ENCODE data around the gene STRN.
"Not testable (repeated sequence)": the region's sequence is repeated elsewhere in the genome, so short reads cannot be mapped to it uniquely, and the experiment has no call there.

STRN gene

GRCh38 chr2:36912695-36913094 is 53.6 kb downstream of the STRN start:
- peak; percentile 47 for DNase-seq (ENCODE audit: low spot score)

DNA sequence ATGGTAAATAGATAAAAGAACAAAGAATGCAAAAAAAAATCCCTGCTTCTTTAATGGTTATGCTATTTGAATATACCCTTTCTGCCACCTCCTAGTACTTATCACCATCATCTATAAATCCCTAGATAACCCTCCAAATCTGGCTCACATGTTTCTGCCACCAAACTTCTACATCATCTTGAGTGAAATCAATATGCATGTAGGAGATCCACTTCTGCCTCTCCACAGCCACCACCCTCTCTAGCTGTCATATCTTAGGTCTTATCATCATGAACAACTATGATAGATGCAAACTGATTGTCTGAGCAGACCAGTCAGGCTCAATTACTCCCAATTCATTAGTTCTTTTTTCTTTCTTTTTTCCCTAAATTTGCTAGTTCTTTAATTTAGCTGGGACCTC is 55.3 kb downstream of the STRN start:
- DNase-seq (ENCODE audit: low spot score): no peak

DNA sequence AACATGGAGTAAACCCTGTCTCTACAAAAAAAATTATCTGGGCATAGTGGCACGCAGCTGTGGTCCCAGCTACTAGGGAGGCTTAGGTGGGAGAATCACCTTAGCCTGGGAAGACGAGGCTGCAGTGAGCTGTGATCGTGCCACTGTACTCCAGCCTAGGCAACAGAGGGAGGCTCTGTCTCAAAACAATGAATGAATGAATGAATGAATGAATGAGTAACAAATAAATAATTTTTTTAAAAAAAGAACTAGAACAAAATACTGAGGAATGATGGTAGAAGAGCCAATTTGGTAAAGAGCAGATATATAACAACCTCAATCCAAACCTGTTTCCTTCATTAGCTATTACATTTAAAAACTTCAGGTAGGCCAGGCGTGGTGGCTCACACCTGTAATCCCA is 60.1 kb downstream of the STRN start:
- DNase-seq (ENCODE audit: low spot score): no peak

- no peak for DNase-seq (ENCODE audit: low spot score)
Measured at GRCh38 chr2:36904636-36905035, 61.7 kb downstream of the STRN start.

DNA sequence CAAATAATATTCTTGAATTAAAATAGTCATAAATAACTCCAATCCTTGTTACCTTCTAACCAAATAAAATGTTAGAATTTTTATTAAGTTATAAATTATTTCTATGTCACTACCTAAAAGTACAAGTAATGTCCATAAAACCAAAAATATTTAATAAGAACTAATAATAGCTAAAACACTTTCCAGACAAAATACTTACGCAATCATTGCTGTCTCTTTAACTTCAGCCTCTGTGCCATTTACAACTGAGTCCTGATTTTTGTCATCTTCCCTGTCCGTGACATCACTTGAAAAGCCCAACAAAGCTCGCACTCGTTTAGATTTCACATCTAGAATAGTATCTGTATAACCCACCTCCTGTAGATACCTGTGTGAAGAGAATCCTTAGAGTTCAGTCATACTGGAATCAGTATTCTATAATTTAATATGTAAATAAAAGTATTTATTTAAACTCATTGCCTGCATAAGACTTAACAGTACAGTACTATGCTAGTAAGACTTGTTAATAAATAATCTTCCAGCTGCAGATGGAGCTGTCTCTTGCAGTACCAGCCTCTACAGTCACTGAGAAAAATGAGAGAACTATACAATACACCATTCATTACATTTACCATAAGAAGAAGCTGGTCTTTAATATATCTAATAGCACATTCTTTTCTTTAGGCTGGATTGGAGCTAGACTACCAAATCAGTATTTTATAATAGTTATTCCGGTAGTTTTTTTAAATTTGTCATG is 63.8 kb downstream of the STRN start:
- DNase-seq (ENCODE audit: low spot score): no peak

- no peak for DNase-seq (ENCODE audit: low spot score)
Measured at GRCh38 chr2:36892805-36893204, 73.5 kb downstream of the STRN start.

- DNase-seq (ENCODE audit: low spot score): peak; percentile 74
Measured at GRCh38 chr2:36889795-36890194, 76.5 kb downstream of the STRN start.

DNA sequence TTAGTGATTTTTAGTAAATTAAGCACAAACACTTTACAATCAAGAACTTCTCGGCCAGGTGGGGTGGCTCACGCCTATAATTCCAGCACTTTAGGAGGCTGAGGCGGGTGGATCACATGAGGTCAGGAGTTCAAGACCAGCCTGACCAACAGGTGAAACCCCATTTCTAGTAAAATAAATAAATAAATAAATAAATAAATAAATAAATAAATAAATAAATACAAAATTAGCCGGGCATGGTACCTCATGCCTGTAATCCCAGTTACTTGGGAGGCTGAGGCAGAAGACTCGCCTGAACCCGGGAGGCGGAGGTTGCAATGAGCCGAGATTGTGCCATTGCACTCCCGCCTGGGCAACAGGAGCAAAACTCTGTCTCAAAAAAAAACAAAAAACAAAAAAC is 79.2 kb downstream of the STRN start:
- DNase-seq (ENCODE audit: low spot score): not testable (repeated sequence)

GRCh38 chr2:36886664-36887063 is 79.7 kb downstream of the STRN start:
- no peak for DNase-seq (ENCODE audit: low spot score)

DNA sequence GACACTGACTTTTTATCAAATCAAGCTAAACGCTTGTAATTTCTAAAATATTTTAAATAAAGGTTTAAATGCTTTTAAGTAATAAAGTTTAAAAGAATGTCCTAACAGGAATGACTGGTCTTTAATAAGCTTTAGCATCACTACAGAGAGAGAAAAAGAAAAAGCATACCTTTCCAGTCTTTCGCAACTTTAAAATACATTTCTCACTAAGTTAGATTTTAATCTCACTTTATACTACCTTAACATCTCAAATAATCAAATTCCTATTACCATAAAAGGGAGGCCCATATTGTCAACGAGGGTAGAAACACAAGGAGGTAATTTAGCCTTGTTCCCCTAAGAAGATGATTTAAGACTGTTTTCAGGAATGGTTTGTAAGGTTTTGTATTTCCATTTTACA is 80.7 kb downstream of the STRN start:
- no peak for DNase-seq (ENCODE audit: low spot score)

DNA sequence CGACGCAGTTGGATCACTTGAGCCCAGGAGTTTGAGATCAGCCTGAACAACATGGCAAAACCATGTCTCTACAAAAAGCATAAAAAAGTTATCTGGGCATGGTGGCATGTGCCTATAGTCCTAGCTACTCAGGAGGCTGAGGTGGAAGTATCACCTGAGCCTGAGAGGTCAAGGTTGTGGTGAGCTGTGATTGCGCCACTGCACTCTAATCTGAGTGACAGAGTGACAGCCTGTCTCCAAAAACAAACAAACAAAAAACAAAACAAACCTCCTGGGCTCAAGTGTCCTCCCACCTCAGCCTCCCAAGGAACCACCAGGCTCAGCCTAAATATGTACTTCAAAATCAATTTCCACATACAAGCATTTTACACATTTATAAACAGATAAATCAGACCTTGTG is 83.8 kb downstream of the STRN start:
- no peak for DNase-seq (ENCODE audit: low spot score)

- no peak for DNase-seq (ENCODE audit: low spot score)
Measured at GRCh38 chr2:36881816-36882215, 84.5 kb downstream of the STRN start.

- DNase-seq (ENCODE audit: low spot score): no peak
Measured at GRCh38 chr2:36878429-36878828, 87.9 kb downstream of the STRN start.

DNA sequence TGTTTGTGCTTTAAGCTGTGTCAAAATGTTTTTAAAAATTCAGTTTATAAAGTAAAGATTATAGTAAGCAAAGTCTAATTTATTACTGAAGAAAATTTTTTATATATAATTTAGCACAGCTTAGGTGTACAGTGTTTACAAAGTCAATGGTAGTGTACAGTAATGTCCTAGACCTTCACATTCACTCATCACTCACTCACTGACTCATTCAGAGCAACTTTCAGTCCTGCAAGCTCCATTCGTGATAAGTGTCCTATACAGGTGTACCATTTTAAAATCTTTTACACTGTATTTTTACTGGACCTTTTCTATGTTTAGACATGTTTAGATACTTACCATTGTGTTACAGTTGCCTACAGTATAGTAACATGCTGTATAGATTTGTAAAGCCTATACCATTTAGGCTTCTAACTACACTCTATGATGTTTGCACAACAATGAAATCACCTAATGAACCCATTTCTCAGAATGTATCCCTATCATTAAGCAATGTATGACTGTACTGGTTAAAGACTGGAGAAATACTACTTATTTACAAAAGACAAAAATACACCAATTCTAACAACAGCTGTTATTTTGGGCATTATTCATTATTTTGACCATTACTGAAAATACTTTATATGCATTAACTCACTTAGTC is 95.1 kb downstream of the STRN start:
- no peak for DNase-seq (ENCODE audit: low spot score)

GRCh38 chr2:36869606-36870005 is 96.7 kb downstream of the STRN start:
- no peak for DNase-seq (ENCODE audit: low spot score)

DNA sequence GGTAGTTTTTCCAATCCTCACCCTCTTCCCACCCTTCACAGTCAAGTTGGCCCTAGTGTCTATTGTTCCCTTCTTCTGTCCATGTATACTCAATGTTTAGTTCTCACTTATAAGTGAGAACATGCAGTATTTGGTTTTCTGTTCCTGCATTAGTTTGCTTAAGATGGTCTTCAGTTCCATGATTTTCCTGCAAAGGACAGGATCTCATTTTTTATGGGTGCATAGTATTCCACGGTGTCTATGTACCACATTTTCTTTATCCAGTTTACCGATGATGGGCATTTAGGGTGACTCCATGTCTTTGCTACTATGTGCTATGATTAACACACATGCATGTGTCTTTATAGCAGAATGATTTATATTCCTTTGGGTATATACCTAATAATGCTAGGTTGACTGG is 104.4 kb downstream of the STRN start:
- DNase-seq (ENCODE audit: low spot score): no peak

DNA sequence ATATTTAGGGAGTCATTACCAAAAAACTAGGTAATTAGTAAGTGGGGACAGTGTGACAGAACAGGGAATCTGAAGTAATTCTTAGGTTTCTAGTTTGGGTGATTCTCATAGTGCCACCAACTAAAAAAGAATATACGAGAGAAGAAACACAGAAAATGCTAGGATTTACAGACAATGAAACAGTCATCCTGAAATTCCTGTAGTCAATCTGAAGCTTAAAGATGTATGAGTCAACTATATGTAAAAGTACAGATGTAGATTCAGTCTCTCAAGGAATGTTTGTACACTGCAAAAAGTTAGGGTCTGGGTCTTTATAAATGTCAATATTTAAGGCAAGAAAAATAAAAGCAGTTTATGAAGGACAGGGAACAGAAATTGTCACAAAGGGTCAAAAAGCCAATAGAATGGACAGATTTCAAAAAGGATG is 107.0 kb downstream of the STRN start:
- no peak for DNase-seq (ENCODE audit: low spot score)

GRCh38 chr2:36858551-36859365 is 107.6 kb downstream of the STRN start:
- no peak for DNase-seq (ENCODE audit: low spot score)

DNA sequence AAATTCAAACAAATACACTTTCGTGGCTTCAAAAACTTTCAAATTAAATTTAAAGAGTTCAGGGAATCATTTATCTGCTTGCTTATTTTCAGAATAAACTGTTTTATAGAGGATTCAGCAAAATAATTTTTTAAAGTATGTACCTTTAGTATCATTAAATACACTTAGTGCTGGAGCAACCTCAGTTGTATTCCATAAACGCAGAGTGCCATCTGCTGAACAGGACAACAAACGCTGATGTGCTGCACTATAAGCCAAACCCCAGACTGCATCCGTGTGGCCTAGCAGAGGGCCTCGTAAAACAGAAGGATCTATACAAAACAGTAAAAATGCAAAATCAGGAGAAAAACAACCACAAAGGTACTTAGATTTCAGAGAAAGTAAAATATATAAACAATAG is 108.6 kb downstream of the STRN start:
- no peak for DNase-seq (ENCODE audit: low spot score)

GRCh38 chr2:36855429-36855828 is 110.9 kb downstream of the STRN start:
- DNase-seq (ENCODE audit: low spot score): no peak

DNA sequence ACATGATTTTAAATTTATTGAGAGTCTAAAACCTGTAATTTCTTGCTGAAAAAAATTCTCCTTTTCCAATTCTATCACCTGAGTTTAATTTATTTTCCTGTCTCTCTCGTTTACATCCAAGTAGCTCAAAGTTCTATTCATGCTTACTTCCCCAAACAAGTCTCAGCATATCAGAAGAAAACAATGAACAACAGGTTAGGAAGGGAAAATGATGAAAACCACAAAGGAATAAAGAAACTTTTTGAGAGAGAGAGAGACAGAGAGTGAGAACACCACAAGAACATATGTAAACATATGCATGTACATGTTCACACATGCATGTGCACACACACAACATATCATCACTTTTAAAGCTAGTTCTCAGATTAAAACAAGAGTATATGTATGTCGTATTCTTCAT is 112.1 kb downstream of the STRN start:
- no peak for DNase-seq (ENCODE audit: low spot score)

DNA sequence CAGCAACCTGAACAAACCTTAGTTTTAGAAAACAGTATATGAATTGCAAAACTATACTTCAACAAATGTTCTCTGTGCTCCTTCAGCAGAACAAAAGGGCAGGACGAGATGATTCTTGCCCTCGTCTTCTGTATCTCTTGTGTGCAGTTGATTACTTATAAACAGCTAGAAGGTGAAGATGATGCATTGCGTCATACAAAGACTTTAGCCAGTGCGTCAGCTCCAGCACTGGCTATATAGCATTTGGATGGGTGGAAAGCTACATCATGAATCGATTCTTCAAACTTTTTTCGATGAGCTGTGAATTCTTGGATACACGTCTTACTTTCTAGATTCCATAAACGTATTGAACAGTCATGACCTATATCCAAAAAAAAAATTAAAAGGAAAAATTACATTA is 117.1 kb downstream of the STRN start:
- no peak for DNase-seq (ENCODE audit: low spot score)

- no peak for DNase-seq (ENCODE audit: low spot score)
Measured at GRCh38 chr2:36843838-36844237, 122.5 kb downstream of the STRN start.

All from hepatic stellate cell (primary cell).